Stimulated activated memory B cell treated with anti-CD40 and anti-IgM and Interleukin-4, amounts not matched to agents 10 μg/mL and 1 μg/mL and 100 μg/mL, for 72 hours (primary cell): ENCODE measurements around the gene LRRC25.
A peak's percentile ranks its signal among the peaks of the same experiment; 100 is the strongest.

Experiments used
- ATAC-seq: fragments of 150-1000 bp; cut with Tn5 transposase; 2 replicates; pipeline ENCODE4 v1.10.0; 2021
- H3K27ac Mint-ChIP-seq: one replicate; pipeline ENCODE4 v1.8.0; 2022; ENCODE audit warnings: mild to moderate bottlenecking, mixed read lengths
- H3K27me3 Mint-ChIP-seq: one replicate; pipeline ENCODE4 v1.8.0; 2022; ENCODE audit warnings: mixed read lengths
- H3K36me3 Mint-ChIP-seq: one replicate; pipeline ENCODE4 v1.8.0; 2022; ENCODE audit warnings: mixed read lengths
- H3K4me1 Mint-ChIP-seq: one replicate; pipeline ENCODE4 v1.8.0; 2022; ENCODE audit warnings: mixed read lengths
- H3K4me3 Mint-ChIP-seq: one replicate; pipeline ENCODE4 v1.8.0; 2022; ENCODE audit warnings: mild to moderate bottlenecking, moderate library complexity, mixed read lengths
- H3K9me3 Mint-ChIP-seq: one replicate; pipeline ENCODE4 v1.8.0; 2022; ENCODE audit warnings: mixed read lengths

Gene LRRC25

DNA sequence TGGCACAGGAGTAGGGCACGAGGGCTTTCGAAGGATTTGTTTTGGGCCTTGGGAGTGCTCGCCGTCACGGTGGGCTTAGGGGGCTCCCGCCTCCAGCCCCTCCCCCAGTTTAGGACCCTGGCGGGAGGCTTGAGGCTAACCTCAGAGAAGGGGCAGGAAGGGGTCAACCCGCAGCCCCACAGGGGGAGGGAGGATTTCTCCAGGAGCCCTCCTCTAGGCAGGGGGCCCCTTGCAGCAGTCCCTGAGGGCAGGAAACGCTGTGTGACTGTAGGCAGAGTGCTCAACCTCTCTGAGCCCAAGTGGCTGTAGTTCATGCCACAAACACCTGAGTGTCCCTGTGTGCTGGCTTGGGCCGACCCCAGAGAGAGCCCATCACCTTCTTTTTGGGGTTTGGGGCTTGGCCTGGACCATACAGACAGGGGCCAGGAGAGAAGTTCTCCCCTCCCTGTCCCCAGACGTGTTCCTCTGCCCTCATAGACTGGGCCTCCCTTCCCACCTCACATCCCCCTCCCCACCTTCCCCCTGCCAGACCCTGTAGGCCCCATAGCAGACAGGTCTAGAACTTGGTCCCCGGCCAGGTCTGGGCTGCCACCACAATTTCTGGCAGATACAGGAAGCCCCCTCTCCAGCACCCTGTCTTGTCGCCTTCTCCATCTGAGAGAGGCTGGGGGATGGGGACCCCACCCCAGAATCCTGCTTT lies 32.4 kb upstream of the LRRC25 start:
- no peak for ATAC-seq
- Mint-ChIP-seq H3K4me3 (peak overlapping the region; percentile 46), H3K27me3 (no peaks in the 10 kb centered on the region), H3K27ac (peak overlapping the region; percentile 66), H3K4me1 (peaks cover 43% of the 10 kb centered on the region), H3K36me3 (no peaks in the 10 kb centered on the region), H3K9me3 (no peaks in the 10 kb centered on the region)

DNA sequence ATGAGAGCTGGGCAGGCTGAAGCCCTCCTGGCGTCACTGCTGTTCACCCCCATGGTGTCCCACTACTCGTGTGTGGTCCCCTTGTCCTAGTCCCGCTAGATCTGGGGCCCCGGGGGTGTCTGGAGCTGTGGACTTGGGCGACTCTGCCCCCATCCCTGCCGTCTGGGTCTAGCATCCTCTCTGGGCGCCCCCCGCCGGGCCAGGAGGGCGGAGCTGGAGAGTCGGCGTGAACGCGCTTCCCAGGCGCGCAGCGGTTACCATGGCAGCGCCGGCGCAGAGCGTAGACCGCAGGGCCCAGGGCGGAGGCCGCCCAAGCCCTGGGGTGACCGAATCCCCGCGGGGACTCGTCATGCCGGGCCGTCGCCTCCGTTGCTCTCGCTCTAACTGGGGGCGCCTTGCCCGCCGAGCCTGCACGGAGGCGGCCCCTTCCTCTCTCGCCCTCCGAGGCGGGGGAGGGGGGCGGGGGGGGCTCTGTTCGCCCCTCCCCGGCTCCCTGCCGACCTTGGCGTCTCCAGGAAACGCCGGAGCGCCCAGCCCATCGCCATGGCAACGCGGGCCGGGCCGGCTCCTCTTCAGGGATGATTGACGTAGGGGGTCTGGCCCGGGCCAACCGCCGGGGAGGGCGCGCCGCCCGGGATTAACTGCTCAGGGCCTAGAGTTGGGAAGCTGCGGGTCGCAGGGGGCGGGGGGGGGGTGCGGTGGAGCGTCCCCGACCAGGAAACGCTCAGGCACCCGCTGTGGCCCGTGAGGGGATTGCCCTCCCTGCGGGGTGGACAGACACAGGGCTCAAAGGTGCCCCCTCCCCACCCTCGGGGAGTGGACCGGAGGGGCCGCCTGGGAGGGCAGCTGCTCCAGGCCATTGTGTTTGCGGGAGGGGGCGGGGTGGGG lies 31.6 kb upstream of the LRRC25 start:
- ATAC-seq, result peak; percentile 83
- Mint-ChIP-seq H3K27ac (peak overlapping the region; percentile 66), H3K36me3 (no peaks in the 10 kb centered on the region), H3K9me3 (no peaks in the 10 kb centered on the region), H3K4me1 (peaks cover 41% of the 10 kb centered on the region), H3K27me3 (no peaks in the 10 kb centered on the region), H3K4me3 (peak overlapping the region; percentile 66)

DNA sequence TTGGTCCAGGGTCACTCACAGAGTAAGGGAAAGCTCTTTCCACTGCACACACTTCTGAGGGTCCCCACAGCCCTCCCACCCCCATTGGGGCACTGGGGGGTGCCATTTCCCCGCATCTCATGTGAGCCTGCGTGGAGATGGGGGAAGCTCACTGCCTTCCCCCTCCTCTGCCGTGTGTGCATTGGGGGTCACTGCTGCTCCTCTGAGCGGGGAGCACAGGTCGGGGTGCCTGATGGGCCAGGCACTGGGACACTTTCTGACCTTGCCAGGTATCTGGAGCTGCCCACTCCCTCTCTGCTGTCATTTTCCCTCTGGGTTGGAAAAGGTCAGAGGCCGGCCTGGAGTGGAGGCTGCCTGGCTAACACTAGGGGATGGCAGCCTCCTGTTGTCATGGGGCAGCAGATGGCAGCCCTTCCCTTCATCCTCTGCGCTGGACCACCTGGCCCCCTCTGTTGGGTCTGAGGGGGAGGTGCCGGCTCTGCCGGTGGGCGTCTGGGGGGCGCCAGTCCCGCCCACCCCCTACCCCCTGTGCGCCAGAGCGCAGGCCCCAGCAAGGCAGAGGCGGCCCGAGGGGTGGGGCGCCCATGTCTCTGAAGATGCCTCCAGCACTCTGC lies 30.9 kb upstream of the LRRC25 start:
- H3K36me3 Mint-ChIP-seq, result no peaks in the 10 kb centered on the region
- ATAC-seq, result no peak
- no peaks in the 10 kb centered on the region for H3K27me3 Mint-ChIP-seq
- H3K27ac Mint-ChIP-seq, result peak overlapping the region; percentile 66
- peaks cover 43% of the 10 kb centered on the region for H3K4me1 Mint-ChIP-seq
- no peaks in the 10 kb centered on the region for H3K9me3 Mint-ChIP-seq
- H3K4me3 Mint-ChIP-seq, result peak overlapping the region; percentile 66

DNA sequence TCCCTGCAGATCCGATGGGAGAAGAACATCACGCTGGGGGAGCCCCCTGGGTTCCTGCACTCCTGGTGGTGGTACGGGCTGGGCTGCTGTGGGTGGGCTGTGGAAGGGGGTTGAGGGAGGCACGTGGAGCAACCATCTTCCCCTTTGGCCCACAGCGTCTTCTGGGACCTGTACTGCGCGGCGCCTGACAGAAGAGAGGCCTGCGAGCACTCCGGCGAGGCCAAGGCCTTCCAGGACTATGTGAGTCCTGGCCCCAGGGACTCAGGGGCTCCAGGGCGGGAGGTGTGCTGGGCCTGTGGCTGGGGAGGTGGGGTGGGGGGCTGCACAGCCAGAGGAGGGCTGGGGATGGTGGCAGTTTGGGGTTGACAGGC lies 30.3 kb upstream of the LRRC25 start:
- no peak overlapping the region for H3K4me3 Mint-ChIP-seq
- no peak overlapping the region for H3K27ac Mint-ChIP-seq
- no peaks in the 10 kb centered on the region for H3K27me3 Mint-ChIP-seq
- ATAC-seq, result no peak
- no peaks in the 10 kb centered on the region for H3K9me3 Mint-ChIP-seq
- peaks cover 45% of the 10 kb centered on the region for H3K4me1 Mint-ChIP-seq
- no peaks in the 10 kb centered on the region for H3K36me3 Mint-ChIP-seq

DNA sequence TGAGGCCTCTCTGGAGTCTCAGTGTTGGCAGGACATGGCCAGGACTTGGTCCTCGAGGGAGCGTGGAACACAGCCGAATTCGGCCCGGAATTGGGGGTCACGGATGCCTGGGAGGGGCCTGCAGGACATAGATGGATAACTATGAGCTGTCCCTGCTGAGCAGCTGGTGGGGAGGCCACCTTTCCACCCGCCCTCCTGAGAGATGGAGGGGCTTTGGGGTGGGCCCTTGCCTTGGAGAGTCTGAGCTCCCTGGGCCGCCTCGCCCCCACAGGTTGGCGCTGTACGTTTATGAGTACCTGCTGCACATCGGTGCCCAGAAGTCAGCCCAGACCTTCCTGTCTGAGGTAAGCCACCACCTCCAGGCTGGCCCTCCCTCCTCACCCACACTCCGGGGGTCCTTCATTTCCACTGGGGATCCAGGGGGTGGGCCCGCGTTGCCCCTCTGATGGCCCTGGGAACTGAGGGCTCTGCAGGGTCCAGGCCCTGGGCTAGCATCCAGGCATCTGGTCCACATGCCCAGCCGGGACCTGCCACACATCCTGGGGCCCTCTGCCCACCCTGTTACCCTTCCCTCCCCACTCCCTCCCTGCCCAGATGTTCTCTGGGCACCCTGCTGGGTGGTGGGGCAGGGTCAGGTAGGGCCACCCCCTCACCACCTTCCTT lies 29.8 kb upstream of the LRRC25 start:
- no peak for ATAC-seq
- Mint-ChIP-seq H3K36me3 (no peaks in the 10 kb centered on the region), H3K27me3 (no peaks in the 10 kb centered on the region), H3K27ac (no peak overlapping the region), H3K4me1 (peaks cover 47% of the 10 kb centered on the region), H3K9me3 (no peaks in the 10 kb centered on the region), H3K4me3 (no peak overlapping the region)

DNA sequence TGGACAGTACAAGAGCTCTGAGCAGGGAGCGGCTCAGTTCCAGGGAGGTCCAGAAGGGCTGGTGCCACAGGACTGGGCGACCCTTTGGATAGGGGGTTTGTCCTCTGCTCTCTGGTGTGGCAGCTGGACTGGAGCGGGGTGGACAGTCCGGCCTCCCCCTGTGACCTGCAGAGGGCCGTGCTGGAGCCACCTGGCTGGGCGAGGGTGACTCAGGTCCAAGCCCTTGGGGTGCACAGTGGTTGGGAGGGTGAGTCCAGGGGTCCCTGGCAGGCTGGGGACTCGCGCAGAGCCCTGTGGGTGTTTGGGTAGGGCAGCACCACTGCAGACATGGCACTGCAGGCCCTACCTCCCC lies 29.0 kb upstream of the LRRC25 start:
- H3K36me3 Mint-ChIP-seq, result no peaks in the 10 kb centered on the region
- no peak overlapping the region for H3K4me3 Mint-ChIP-seq
- no peaks in the 10 kb centered on the region for H3K27me3 Mint-ChIP-seq
- H3K27ac Mint-ChIP-seq, result no peak overlapping the region
- ATAC-seq, result no peak
- H3K9me3 Mint-ChIP-seq, result no peaks in the 10 kb centered on the region
- H3K4me1 Mint-ChIP-seq, result peaks cover 51% of the 10 kb centered on the region

DNA sequence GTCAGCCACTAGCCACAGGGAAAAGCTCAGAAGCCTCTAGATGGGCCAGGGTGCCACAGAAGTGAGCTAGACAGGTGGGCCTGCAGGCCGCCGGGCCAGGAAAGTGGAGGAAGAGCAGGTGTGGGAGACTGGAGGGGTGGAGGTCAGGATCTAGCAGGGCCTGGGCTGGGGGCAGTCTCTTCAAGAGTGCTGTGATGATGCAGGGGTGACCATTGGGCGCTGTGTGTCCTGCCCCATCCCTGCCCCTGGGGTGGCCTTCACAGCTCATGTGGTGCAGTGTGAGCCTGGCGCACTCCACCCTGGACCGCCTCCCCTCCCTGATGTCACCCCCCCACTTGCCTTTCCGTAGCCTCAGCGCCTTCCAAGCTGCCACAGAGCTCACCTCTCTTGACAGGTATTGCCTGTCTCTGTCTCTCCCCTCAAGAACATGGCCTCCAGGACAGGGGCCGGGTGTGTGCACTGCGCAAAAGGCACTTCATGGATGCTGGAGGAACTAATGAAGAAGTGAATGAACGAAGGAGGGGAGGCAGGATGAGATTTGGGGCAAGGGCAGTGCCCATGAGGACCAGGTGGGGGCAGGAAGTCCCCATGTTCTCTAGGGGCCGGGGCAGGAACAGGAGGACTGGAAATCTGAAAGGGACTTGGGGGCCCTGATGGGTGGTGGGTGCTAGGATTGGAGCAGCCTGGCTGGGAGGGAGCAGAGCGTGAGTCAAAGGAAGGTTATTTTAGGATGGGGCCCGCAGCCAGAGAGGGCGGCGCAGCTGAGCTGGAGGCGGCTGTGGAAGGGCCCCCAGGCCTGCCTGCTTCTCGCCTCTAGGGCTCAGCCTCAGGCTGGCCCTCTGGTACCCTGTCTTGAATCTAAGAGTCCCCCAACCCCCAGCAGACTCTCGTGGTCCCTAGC lies 28.3 kb upstream of the LRRC25 start:
- H3K27me3 Mint-ChIP-seq, result no peaks in the 10 kb centered on the region
- no peak overlapping the region for H3K4me3 Mint-ChIP-seq
- H3K27ac Mint-ChIP-seq, result peak overlapping the region; percentile 2
- ATAC-seq, result no peak
- H3K36me3 Mint-ChIP-seq, result no peaks in the 10 kb centered on the region
- H3K9me3 Mint-ChIP-seq, result no peaks in the 10 kb centered on the region
- peaks cover 57% of the 10 kb centered on the region for H3K4me1 Mint-ChIP-seq

DNA sequence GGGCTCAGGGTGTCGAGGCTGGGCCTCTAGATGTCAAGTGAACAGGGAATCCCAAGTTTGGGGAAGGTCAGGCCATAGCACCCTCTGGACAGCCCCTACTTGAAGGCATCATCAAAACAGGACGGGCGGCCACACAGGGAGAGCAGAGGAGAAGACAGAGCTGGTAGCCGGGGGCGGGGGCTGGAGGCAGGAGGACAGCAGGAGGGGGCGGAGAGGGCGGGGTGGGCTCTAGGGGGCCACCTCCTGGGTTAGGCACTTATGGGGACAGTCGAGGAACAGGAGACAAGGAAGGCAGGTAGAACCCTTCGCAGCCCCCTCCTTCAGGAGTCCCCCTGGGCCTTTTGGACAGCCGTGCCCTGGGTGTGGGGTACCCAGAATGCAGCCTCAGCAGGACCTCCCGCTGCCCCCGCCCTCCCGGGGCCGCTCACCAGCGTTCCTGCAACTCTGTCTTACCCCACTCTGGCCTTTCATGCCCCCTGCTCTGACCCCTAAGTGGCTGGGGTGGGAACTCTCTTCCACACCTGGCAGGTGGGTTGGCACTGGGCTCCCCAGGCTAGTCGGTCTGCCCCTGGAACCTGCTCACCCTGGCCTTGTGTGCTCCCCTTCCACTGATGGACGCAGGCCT lies 27.6 kb upstream of the LRRC25 start:
- H3K4me3 Mint-ChIP-seq, result no peak overlapping the region
- no peaks in the 10 kb centered on the region for H3K27me3 Mint-ChIP-seq
- no peak for ATAC-seq
- H3K27ac Mint-ChIP-seq, result peak overlapping the region; percentile 2
- H3K9me3 Mint-ChIP-seq, result no peaks in the 10 kb centered on the region
- peaks cover 56% of the 10 kb centered on the region for H3K4me1 Mint-ChIP-seq
- no peaks in the 10 kb centered on the region for H3K36me3 Mint-ChIP-seq

DNA sequence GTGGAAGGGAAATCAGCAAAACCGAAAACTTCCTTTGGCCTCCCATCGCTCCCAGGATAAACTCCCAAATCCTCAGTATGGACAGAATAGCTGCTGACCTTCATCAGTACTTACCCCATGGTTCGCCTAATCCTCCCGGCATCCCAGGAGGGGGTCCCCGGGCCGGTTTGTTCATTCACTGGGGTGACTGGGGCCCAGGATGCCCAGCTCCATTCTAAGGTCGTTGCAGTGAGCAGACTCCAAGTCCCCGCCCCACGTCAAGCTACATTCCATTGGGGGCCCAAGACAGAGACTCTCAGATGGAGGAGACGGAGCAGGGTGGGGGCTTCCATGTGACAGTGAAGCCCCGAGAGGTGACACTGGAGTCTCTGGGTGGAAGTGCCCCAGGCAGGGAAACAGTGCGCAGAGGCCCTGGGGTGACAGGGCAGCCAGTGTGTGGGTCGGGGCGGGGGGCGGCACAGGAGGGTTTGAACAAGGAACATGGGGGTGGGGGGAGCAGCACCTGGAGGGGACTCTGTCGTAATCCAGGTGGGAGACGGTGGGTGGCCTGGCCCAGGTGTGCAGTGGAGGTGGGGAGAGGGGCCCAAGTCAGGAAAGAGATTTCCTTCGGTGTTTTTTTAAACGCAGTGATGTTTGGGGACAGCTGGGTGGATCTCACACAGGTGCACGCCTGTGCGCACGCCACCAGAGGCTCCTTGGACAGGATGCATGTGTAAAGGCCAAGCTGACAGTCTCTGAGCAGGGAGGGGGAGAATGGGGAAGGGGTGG lies 26.9 kb upstream of the LRRC25 start:
- Mint-ChIP-seq H3K9me3 (no peaks in the 10 kb centered on the region), H3K27ac (no peak overlapping the region), H3K4me3 (no peak overlapping the region), H3K4me1 (peaks cover 52% of the 10 kb centered on the region), H3K36me3 (no peaks in the 10 kb centered on the region), H3K27me3 (no peaks in the 10 kb centered on the region)
- ATAC-seq, result no peak

DNA sequence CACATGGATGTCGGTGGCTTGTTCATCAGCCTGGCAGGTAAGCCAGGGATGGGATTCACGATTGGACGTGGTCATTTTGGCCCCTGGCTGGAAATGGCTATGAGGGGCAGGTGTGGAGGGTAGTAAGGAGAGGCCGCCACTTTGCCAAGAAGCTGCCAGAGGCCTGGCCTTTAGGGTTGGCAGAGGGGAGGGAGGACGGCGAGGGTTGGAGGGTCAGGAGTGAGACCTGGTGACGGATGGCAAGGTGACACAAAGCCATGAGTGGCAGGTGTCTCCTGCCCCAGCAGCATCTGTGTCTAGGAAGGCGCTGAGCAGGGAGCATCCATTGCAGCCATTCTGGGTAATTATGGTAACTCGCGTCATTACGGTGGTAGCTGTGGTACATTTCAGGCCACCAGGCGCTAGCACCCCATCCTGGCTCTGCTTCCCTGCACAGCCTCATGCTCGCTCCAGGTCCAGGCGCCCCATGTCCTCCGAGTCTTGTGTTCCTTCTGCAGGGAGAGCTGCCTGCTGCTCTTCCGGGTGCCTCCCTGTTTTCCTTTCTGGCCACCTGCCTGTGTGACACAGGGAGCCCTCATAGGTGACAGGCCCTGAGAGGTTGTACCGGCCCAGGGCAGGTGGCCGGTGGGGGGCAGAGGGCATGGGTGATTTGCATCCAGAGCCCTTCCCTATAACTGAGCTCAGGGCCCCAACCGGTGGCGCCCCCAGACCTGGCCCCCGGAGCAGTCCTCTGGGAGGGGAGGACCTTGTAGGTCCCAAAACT lies 26.0 kb upstream of the LRRC25 start:
- Mint-ChIP-seq H3K9me3 (no peaks in the 10 kb centered on the region), H3K36me3 (no peaks in the 10 kb centered on the region), H3K27ac (no peak overlapping the region), H3K4me3 (no peak overlapping the region), H3K27me3 (peaks cover 5% of the 10 kb centered on the region), H3K4me1 (peaks cover 56% of the 10 kb centered on the region)
- ATAC-seq, result no peak

DNA sequence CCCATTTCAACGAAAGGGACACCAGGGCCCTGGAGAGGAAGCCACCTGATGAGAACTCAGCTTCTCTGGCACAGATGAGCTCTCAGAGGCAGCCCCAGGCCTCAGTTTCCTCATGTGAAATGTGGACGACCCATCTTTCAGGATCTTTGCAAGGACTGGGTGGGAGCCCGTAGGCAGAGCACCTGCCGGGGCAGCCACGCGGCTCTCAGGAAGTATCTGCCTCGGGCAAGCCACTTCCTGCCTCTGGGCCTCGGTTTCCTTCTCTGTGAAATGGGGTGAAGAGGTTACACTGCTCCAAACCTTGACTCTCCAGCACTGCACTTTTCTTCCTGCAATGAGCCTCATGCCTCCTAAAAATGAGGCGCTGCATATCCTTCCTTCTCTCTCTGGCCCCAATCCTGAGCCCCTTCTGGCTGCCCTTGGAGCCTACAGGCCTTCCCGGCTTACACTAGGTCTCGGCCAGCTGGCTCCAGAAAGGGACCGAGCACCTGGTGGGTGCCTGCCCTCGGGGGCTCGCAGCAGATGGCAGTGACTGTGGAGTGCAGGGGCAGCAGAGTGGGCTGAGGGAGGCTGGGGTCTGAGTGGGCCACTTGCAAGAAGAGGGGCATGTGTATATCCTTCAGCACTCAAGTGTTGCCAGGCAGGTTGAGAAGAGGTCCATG lies 25.2 kb upstream of the LRRC25 start:
- no peak overlapping the region for H3K27ac Mint-ChIP-seq
- peaks cover 64% of the 10 kb centered on the region for H3K4me1 Mint-ChIP-seq
- H3K36me3 Mint-ChIP-seq, result no peaks in the 10 kb centered on the region
- no peaks in the 10 kb centered on the region for H3K9me3 Mint-ChIP-seq
- ATAC-seq, result no peak
- H3K4me3 Mint-ChIP-seq, result no peak overlapping the region
- peaks cover 13% of the 10 kb centered on the region for H3K27me3 Mint-ChIP-seq

DNA sequence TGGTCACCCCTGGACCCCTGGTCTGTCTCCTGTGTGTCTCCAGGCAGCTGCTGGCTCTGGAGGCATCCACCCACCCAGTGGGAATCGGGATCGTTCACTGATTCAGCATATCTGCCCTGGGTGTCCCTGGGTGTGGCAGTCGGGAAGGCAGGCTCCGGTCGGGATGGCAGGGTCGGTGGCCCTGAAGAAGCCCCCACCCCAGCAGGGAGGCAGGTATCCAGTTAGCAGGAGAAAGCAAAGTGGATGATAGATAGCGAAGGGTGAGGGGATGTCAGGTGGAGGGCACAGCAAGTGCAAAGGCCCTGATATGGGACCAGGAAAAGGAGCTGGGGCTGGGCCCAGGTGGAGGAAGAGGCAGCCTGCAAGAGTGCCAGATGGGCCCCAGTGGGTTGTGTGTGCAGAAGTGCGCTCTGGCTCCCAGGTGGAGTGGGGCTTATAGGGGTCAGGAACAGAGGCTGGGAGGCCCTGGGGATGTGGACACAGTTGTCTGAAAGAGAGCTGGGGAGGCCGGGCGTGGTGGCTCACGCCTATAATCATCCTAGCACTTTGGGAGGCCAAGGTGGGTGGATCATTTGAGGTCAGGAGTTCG lies 24.0 kb upstream of the LRRC25 start:
- Mint-ChIP-seq H3K27ac (no peak overlapping the region), H3K27me3 (peaks cover 25% of the 10 kb centered on the region), H3K36me3 (no peaks in the 10 kb centered on the region), H3K4me1 (peaks cover 75% of the 10 kb centered on the region), H3K4me3 (no peak overlapping the region), H3K9me3 (no peaks in the 10 kb centered on the region)
- ATAC-seq, result no peak
